HG03095 (cell line): ENCODE data around the gene AFAP1L2.

Experiments used
- ATAC-seq: cut with Tn5 transposase; IDR thresholded peaks from one replicate; pipeline ENCODE4 v1.9.1; 2021; ENCODE audit warnings: moderate library complexity; ENCODE audit not compliant: unreplicated experiment

Gene AFAP1L2

GRCh38 chr10:114276066-114276465 lies 128.2 kb downstream of the AFAP1L2 start:
- no peak for ATAC-seq

GRCh38 chr10:114274616-114275453 lies 129.5 kb downstream of the AFAP1L2 start:
- ATAC-seq: no peak

GRCh38 chr10:114273910-114274309 lies 130.4 kb downstream of the AFAP1L2 start:
- no peak for ATAC-seq

GRCh38 chr10:114272696-114273095 lies 131.6 kb downstream of the AFAP1L2 start:
- no peak for ATAC-seq

- ATAC-seq: no peak
Measured at GRCh38 chr10:114271779-114272167, 132.5 kb downstream of the AFAP1L2 start.

- no peak for ATAC-seq
Measured at GRCh38 chr10:114271075-114271778, 133.1 kb downstream of the AFAP1L2 start.

- no peak for ATAC-seq
Measured at GRCh38 chr10:114266521-114266920, 137.8 kb downstream of the AFAP1L2 start.

- ATAC-seq: no peak
Measured at GRCh38 chr10:114265392-114266053, 138.8 kb downstream of the AFAP1L2 start.

GRCh38 chr10:114262496-114262895 lies 141.8 kb downstream of the AFAP1L2 start:
- no peak for ATAC-seq

- ATAC-seq: no peak
Measured at GRCh38 chr10:114261076-114261475, 143.2 kb downstream of the AFAP1L2 start.

- ATAC-seq: no peak
Measured at GRCh38 chr10:114260366-114260765, 143.9 kb downstream of the AFAP1L2 start.

GRCh38 chr10:114259824-114260223 lies 144.5 kb downstream of the AFAP1L2 start:
- ATAC-seq: no peak

GRCh38 chr10:114258274-114258840 lies 145.9 kb downstream of the AFAP1L2 start:
- no peak for ATAC-seq

- ATAC-seq: no peak
Measured at GRCh38 chr10:114257498-114257897, 146.8 kb downstream of the AFAP1L2 start.

GRCh38 chr10:114256822-114257221 lies 147.5 kb downstream of the AFAP1L2 start:
- ATAC-seq: no peak

GRCh38 chr10:114256008-114256765 lies 148.1 kb downstream of the AFAP1L2 start:
- ATAC-seq: no peak

GRCh38 chr10:114255227-114255626 lies 149.1 kb downstream of the AFAP1L2 start:
- ATAC-seq: no peak

GRCh38 chr10:114252883-114253282 lies 151.4 kb downstream of the AFAP1L2 start:
- ATAC-seq: no peak

- ATAC-seq: no peak
Measured at GRCh38 chr10:114252092-114252491, 152.2 kb downstream of the AFAP1L2 start.

- ATAC-seq: no peak
Measured at GRCh38 chr10:114250716-114251115, 153.6 kb downstream of the AFAP1L2 start.

GRCh38 chr10:114250236-114250635 lies 154.1 kb downstream of the AFAP1L2 start:
- ATAC-seq: no peak
